Liver (tissue), 9 donors: ENCODE measurements around the gene ACP7. TPM values are rescaled to one million over a fixed set of nuclear protein-coding genes. Genes with fewer than 3 reads are reported as not detected.

ENCODE experiments used
- DNase-seq: peaks from one replicate; pipeline ENCODE4 v3.0.0-alpha.2; 2017; ENCODE audit warnings: low spot score
- H3K27ac ChIP-seq, 2 donors: one replicate each; pipeline ENCODE4 v1.7.0; 2013; ENCODE audit warnings: inconsistent platforms in 2 of 2, low read length in 2 of 2, control low read depth in 1 of 2, low read depth in 1 of 2, mild to moderate bottlenecking in 1 of 2
- H3K27me3 ChIP-seq, 4 donors: one replicate each; pipeline versions ENCODE4 v1.6.1 to v1.7.0; 2013; ENCODE audit warnings: low read length in 3 of 4, inconsistent platforms in 1 of 4, mild to moderate bottlenecking in 1 of 4, moderate library complexity in 1 of 4; ENCODE audit not compliant: control insufficient read depth in 4 of 4, insufficient read depth in 4 of 4
- H3K36me3 ChIP-seq, 4 donors: one replicate each; pipeline versions ENCODE4 v1.6.1 to v1.7.0; 2013; ENCODE audit warnings: low read length in 3 of 4, mild to moderate bottlenecking in 3 of 4, low read depth in 1 of 4, moderate library complexity in 1 of 4; ENCODE audit not compliant: control insufficient read depth in 4 of 4, insufficient read depth in 3 of 4
- H3K4me1 ChIP-seq, 4 donors: one replicate each; pipeline versions ENCODE4 v1.6.1 to v1.7.0; 2013; ENCODE audit warnings: low read length in 3 of 4, mild to moderate bottlenecking in 3 of 4, moderate library complexity in 1 of 4; ENCODE audit not compliant: control insufficient read depth in 4 of 4, insufficient read depth in 4 of 4
- H3K4me3 ChIP-seq, 3 donors: one replicate each; pipeline versions ENCODE4 v1.6.1 to v1.7.0; 2013; ENCODE audit warnings: low read length in 3 of 3, control low read depth in 1 of 3, low read depth in 1 of 3, mild to moderate bottlenecking in 1 of 3
- H3K9ac ChIP-seq, 2 donors: one replicate each; pipeline ENCODE4 v1.7.0; 2013; ENCODE audit warnings: low read length in 2 of 2, mild to moderate bottlenecking in 2 of 2, moderate library complexity in 2 of 2, control low read depth in 1 of 2, low read depth in 1 of 2
- H3K9me3 ChIP-seq, 4 donors: one replicate each; pipeline versions ENCODE4 v1.6.1 to v1.7.0; 2013; ENCODE audit warnings: low read length in 3 of 4; ENCODE audit not compliant: control insufficient read depth in 4 of 4
- CTCF ChIP-seq: fragments of 150-350 bp; IDR thresholded peaks from 2 replicates; pipeline ENCODE4 v1.5.1; 2017; ENCODE audit warnings: improper control_type of control experiment, low read depth, low read length; ENCODE audit not compliant: missing input control
- EGR1 ChIP-seq, 2 donors: IDR thresholded peaks; 2 replicates each; pipeline ENCODE4 v1.6.1; 2016 to 2018; ENCODE audit warnings: antibody characterized with exemption in 2 of 2, low read depth in 2 of 2
- FOXA2 ChIP-seq: IDR thresholded peaks from 2 replicates; pipeline ENCODE4 v1.6.1; 2016; ENCODE audit warnings: antibody characterized with exemption
- GABPA ChIP-seq, 2 donors: IDR thresholded peaks in 1 of 2; conservative IDR thresholded peaks in 1 of 2; 2 replicates each; pipeline ENCODE4 v1.6.1; 2016; ENCODE audit warnings: antibody characterized with exemption in 2 of 2, mild to moderate bottlenecking in 1 of 2, moderate library complexity in 1 of 2
- HNF4A ChIP-seq, 2 donors: conservative IDR thresholded peaks; 2 replicates each; pipeline ENCODE4 v1.6.1; 2016; ENCODE audit warnings: antibody characterized with exemption in 2 of 2, mild to moderate bottlenecking in 2 of 2
- JUND ChIP-seq, 2 donors: IDR thresholded peaks; 2 replicates each; pipeline ENCODE4 v1.6.1; 2016; ENCODE audit warnings: antibody characterized with exemption in 2 of 2
- MAX ChIP-seq: IDR thresholded peaks from 2 replicates; pipeline ENCODE4 v1.6.1; 2016; ENCODE audit warnings: antibody characterized with exemption
- NR2F2 ChIP-seq: IDR thresholded peaks from 2 replicates; pipeline ENCODE4 v1.6.1; 2016; ENCODE audit warnings: antibody characterized with exemption
- RAD21 ChIP-seq, 2 donors: IDR thresholded peaks; 2 replicates each; pipeline ENCODE4 v1.6.1; 2016; ENCODE audit warnings: antibody characterized with exemption in 2 of 2, mild to moderate bottlenecking in 2 of 2
- REST ChIP-seq: IDR thresholded peaks from 2 replicates; pipeline ENCODE4 v1.6.1; 2016; ENCODE audit warnings: antibody characterized with exemption, mild to moderate bottlenecking
- RXRA ChIP-seq, 2 donors: IDR thresholded peaks; 2 replicates each; pipeline ENCODE4 v1.6.1; 2017 to 2018; ENCODE audit warnings: antibody characterized with exemption in 2 of 2, mild to moderate bottlenecking in 1 of 2
- SP1 ChIP-seq: IDR thresholded peaks from 2 replicates; pipeline ENCODE4 v1.6.1; 2018; ENCODE audit warnings: antibody characterized with exemption, mild to moderate bottlenecking
- TAF1 ChIP-seq: conservative IDR thresholded peaks from 2 replicates; pipeline ENCODE4 v1.6.1; 2016; ENCODE audit warnings: antibody characterized with exemption, mild to moderate bottlenecking
- YY1 ChIP-seq: IDR thresholded peaks from 2 replicates; pipeline ENCODE4 v1.6.1; 2016; ENCODE audit warnings: antibody characterized with exemption, mild to moderate bottlenecking
- WGBS: extraction: QIAGEN DNeasy Blood & Tissue Kit; methylation state at CpG from one replicate; pipeline ENCODE4 v1.1.7; 2013; 5-methylcytosine and 5-hydroxymethylcytosine counted together
- polyA plus RNA-seq, 2 donors: library from polyadenylated mRNA; stranded (reverse) in 1 of 2; unstranded in 1 of 2; fragments of 200-250 nt in 1 of 2; fragments of >200 nt in 1 of 2; fragmentation: Nextera tagmentation in 1 of 2; extraction: Ambion mirVana in 1 of 2; gene quantifications; one replicate each; pipeline versions ENCODE4 v1.2.1 to v1.2.3, GENCODE V29; 2013 to 2015
- total RNA-seq, 2 donors: library from RNA; depleted of rRNA; stranded (reverse); fragments of >200 nt; gene quantifications; one replicate each; pipeline ENCODE4 v1.2.3, GENCODE V29; 2014
- TF ChIP-seq, protein P1 (sequence below): IDR thresholded peaks from 2 replicates; pipeline ENCODE4 v1.6.1; 2016; ENCODE audit warnings: antibody characterized with exemption
- donor health status: healthy.
- donor health status: healthy.
- donor health status: healthy.
- donor health status: healthy.
- donor health status: healthy.

The ACP7 gene
- total and polyA plus RNA-seq, 4 donors = 0.05 TPM; not detected in 3

DNA sequence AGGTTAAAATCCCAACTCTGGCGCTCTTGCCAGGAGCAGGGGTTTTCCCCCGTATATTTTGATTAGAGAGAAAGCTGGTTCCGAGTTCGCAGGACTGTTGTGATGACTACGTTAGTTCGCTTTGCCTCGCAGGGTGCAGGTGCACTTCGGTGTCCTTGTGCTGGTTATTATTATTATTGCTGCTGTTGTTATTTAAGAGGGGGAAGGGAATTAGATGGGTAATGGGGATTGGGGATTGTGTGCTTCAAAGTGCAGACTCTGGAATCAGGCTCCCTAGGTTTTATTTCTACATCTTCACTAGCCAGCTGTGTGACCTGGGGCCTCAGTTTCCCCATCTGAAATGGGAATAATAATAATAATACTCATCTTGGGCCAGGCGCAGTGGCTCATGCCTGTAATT, 15.2 kb downstream of the ACP7 start:
- H3K9ac ChIP-seq = no peak overlapping the region
- H3K4me1 ChIP-seq = peaks cover 0 to 5% (median 3%) of the 10 kb centered on the region in 4 donors
- H3K36me3 ChIP-seq = no peaks in the 10 kb centered on the region
- DNase-seq = no peak
- TF ChIP-seq HNF4A (conservative IDR thresholded peaks at IDR 0.05) = no peak
- TF ChIP-seq MAX = no peak
- no peak for TF ChIP-seq SP1
- TF ChIP-seq EGR1 (IDR thresholded peaks at IDR 0.05; ENCODE audit: low read depth in 2 of 2) = no peak
- no peak for TF ChIP-seq REST
- no peak for TF ChIP-seq NR2F2
- no peak for TF ChIP-seq FOXA2
- no peak for TF ChIP-seq YY1
- TF ChIP-seq RXRA (IDR thresholded peaks at IDR 0.05) = no peak
- no peak for TF ChIP-seq JUND (IDR thresholded peaks at IDR 0.05)
- no peak for TF ChIP-seq RAD21 (IDR thresholded peaks at IDR 0.05)
- TF ChIP-seq, protein P1, sequence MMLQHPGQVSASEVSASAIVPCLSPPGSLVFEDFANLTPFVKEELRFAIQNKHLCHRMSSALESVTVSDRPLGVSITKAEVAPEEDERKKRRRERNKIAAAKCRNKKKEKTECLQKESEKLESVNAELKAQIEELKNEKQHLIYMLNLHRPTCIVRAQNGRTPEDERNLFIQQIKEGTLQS = no peak
- no peak for TF ChIP-seq CTCF
- TF ChIP-seq TAF1 = no peak
- H3K9me3 ChIP-seq = no peaks in the 10 kb centered on the region
- WGBS = 49% methylated on average over 9 of the region's 9 CpGs
- H3K4me3 ChIP-seq = no peak overlapping the region
- H3K27ac ChIP-seq = no peak overlapping the region
- no peaks in the 10 kb centered on the region for H3K27me3 ChIP-seq

DNA sequence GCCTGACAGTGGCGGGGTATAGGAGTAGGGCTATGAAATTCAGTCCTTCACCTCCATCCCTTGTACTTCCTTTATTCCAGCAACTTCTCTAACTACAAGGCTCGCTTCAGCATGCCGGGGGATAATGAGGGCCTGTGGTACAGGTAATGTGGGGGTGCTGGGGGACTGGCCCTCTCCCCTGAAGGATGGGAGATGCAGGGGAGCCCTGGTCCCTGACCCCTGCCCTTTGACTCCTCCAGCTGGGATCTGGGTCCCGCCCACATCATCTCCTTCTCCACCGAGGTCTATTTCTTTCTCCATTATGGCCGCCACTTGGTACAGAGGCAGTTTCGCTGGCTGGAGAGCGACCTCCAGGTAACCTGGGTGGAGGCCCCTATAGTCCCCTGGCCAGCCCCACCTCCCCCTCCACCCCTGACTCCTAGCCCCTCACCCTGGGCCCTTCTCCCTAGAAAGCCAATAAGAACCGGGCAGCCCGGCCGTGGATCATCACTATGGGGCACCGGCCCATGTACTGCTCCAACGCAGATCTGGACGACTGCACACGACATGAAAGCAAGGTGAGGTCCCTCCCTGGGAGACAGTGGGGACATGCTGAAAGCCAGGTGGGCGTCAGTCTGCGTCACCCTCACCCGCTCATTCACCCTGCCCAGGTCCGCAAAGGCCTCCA, 16.5 kb downstream of the ACP7 start:
- H3K36me3 ChIP-seq = no peaks in the 10 kb centered on the region
- no peak for TF ChIP-seq NR2F2
- no peak for TF ChIP-seq HNF4A (conservative IDR thresholded peaks at IDR 0.05)
- TF ChIP-seq TAF1 = no peak
- no peak for TF ChIP-seq YY1
- TF ChIP-seq, protein P1 = no peak
- TF ChIP-seq SP1 = no peak
- no peak for TF ChIP-seq GABPA (IDR thresholded peaks at IDR 0.05 in 1 of 2, conservative IDR thresholded peaks at IDR 0.05 in 1 of 2)
- TF ChIP-seq RAD21 (IDR thresholded peaks at IDR 0.05) = no peak
- no peak for TF ChIP-seq MAX
- TF ChIP-seq CTCF = no peak
- no peak overlapping the region for H3K9ac ChIP-seq
- no peak overlapping the region for H3K27ac ChIP-seq
- peaks cover 0 to 5% (median 3%) of the 10 kb centered on the region in 4 donors for H3K4me1 ChIP-seq
- H3K27me3 ChIP-seq = no peaks in the 10 kb centered on the region
- WGBS = 95% methylated on average over 19 of the region's 19 CpGs
- no peaks in the 10 kb centered on the region for H3K9me3 ChIP-seq
- DNase-seq = no peak
- no peak overlapping the region for H3K4me3 ChIP-seq
